ENCODE results near the gene B3GALT6. TPM values are rescaled to one million over a fixed set of nuclear protein-coding genes. Genes with fewer than 3 reads are reported as not detected.

The B3GALT6 gene
- total RNA-seq, 1 experiment from 2014 or later, result 74.0 TPM

GRCh38 chr1:1228187-1228586 lies 3.9 kb upstream of the B3GALT6 start:
- ATAC-seq (no peak), DNase-seq (no peak)
- BruUV-seq (replicated peaks), result no TSS peak
- Histone ChIP-seq H3F3A (ENCODE audit: low read length, unreplicated experiment) (no peaks in the 10 kb centered on the region), H3K4me1 (ENCODE audit: insufficient read depth, low read length) (peaks cover 15% of the 10 kb centered on the region), H3K9me3 (ENCODE audit: low read length) (no peaks in the 10 kb centered on the region), H3K36me3 (ENCODE audit: low read depth, low read length) (peaks cover 38% of the 10 kb centered on the region), H4K20me1 (ENCODE audit: low read length) (peaks cover 18% of the 10 kb centered on the region), H3K9ac (ENCODE audit: low read length) (no peak overlapping the region), H3K9me2 (replicated peaks; ENCODE audit: low read length) (no peaks in the 10 kb centered on the region), H3K79me2 (ENCODE audit: low read length) (peaks cover 81% of the 10 kb centered on the region), H3K4me3 (ENCODE audit: low read length) (no peak overlapping the region), H3K27me3 (ENCODE audit: low read length) (no peaks in the 10 kb centered on the region), H3K27ac (ENCODE audit: low read length) (no peak overlapping the region), H2AFZ (ENCODE audit: low read length) (no peak overlapping the region), H3K4me2 (ENCODE audit: low read length) (no peak overlapping the region)
- no peak for TF ChIP-seq CTCF (conservative IDR thresholded peaks at IDR 0.05; ENCODE audit: low read depth, low read length)
- no peak for TF ChIP-seq EZH2phosphoT487 (IDR thresholded peaks at IDR 0.05; ENCODE audit: borderline replicate concordance, low read length)
- intact Hi-C loops (cut with micrococcal nuclease), result no loop called here
- ChIA-PET POLR2A (ENCODE audit: unreplicated experiment) (no interaction called here), CTCF (no interaction called here)

- H3K27ac ChIP-seq (ENCODE audit: low read length), result no peak overlapping the region
- no peaks in the 10 kb centered on the region for H3K9me3 ChIP-seq (ENCODE audit: low read length)
- H3F3A ChIP-seq (ENCODE audit: low read length, unreplicated experiment), result no peaks in the 10 kb centered on the region
- CTCF ChIA-PET, result no interaction called here
- H2AFZ ChIP-seq (ENCODE audit: low read length), result no peak overlapping the region
- BruUV-seq (replicated peaks), result no TSS peak
- H3K4me3 ChIP-seq (ENCODE audit: low read length), result no peak overlapping the region
- POLR2A ChIA-PET (ENCODE audit: unreplicated experiment), result no interaction called here
- no peak for TF ChIP-seq CTCF (conservative IDR thresholded peaks at IDR 0.05; ENCODE audit: low read depth, low read length)
- TF ChIP-seq EZH2 (IDR thresholded peaks at IDR 0.05; ENCODE audit: low read length, unreplicated experiment), result no peak
- no peak for TF ChIP-seq EZH2phosphoT487 (IDR thresholded peaks at IDR 0.05; ENCODE audit: borderline replicate concordance, low read length)
- peaks cover 21% of the 10 kb centered on the region for H3K4me1 ChIP-seq (ENCODE audit: insufficient read depth, low read length)
- H3K9me2 ChIP-seq (replicated peaks; ENCODE audit: low read length), result no peaks in the 10 kb centered on the region
- DNase-seq (no peak), ATAC-seq (no peak)
- no peak overlapping the region for H3K9ac ChIP-seq (ENCODE audit: low read length)
- H3K36me3 ChIP-seq (ENCODE audit: low read depth, low read length), result peaks cover 35% of the 10 kb centered on the region
- H4K20me1 ChIP-seq (ENCODE audit: low read length), result peaks cover 18% of the 10 kb centered on the region
- H3K27me3 ChIP-seq (ENCODE audit: low read length), result no peaks in the 10 kb centered on the region
- no peak overlapping the region for H3K4me2 ChIP-seq (ENCODE audit: low read length)
- intact Hi-C loops (cut with micrococcal nuclease), result no loop called here
- peaks cover 86% of the 10 kb centered on the region for H3K79me2 ChIP-seq (ENCODE audit: low read length)
Measured at GRCh38 chr1:1228596-1229321, 3.3 kb upstream of the B3GALT6 start.

DNA sequence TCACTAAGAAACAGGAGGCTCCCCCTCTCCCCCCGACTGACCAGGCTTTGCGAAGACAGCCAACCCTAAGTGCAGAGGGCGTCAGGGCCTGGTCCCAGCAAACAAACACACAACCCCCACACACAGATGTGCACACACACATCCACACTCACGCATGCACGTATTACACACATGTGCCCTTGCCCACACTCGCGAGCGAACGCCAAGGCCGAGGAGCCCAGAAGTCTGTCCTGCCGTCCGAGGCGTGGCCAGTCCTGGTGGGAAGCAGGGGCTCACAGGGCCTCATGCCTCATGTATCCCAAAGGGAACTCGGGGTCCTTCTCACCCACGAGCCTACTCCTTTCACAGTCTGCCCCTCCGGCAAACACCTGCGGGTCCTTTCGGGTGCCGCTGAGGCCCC lies 2.3 kb upstream of the B3GALT6 start:
- H3K27me3 ChIP-seq (ENCODE audit: low read length), result no peaks in the 10 kb centered on the region
- no peaks in the 10 kb centered on the region for H3K9me2 ChIP-seq (replicated peaks; ENCODE audit: low read length)
- no peak overlapping the region for H3K9ac ChIP-seq (ENCODE audit: low read length)
- H3K27ac ChIP-seq (ENCODE audit: low read length), result no peak overlapping the region
- no peak for ATAC-seq
- peak overlapping the region; percentile 84 for H3K4me2 ChIP-seq (ENCODE audit: low read length)
- H2AFZ ChIP-seq (ENCODE audit: low read length), result no peak overlapping the region
- peaks cover 28% of the 10 kb centered on the region for H3K4me1 ChIP-seq (ENCODE audit: insufficient read depth, low read length)
- H4K20me1 ChIP-seq (ENCODE audit: low read length), result peaks cover 18% of the 10 kb centered on the region
- ChIA-PET CTCF (no interaction called here), POLR2A (ENCODE audit: unreplicated experiment) (no interaction called here)
- peak overlapping the region; percentile 81; the same call in 1 of the 2 replicates for H3K4me3 ChIP-seq (ENCODE audit: low read length)
- peaks cover 92% of the 10 kb centered on the region for H3K79me2 ChIP-seq (ENCODE audit: low read length)
- TF ChIP-seq EZH2 (IDR thresholded peaks at IDR 0.05; ENCODE audit: low read length, unreplicated experiment) (no peak), EZH2phosphoT487 (IDR thresholded peaks at IDR 0.05; ENCODE audit: borderline replicate concordance, low read length) (no peak), CTCF (conservative IDR thresholded peaks at IDR 0.05; ENCODE audit: low read depth, low read length) (no peak)
- H3K36me3 ChIP-seq (ENCODE audit: low read depth, low read length), result peaks cover 33% of the 10 kb centered on the region
- intact Hi-C loops (cut with micrococcal nuclease), result loop anchor here (1.0 to 2.0 kb wide), 2 partner anchors 65 to 107 kb away; no protein-coding TSS in a partner anchor
- no peaks in the 10 kb centered on the region for H3F3A ChIP-seq (ENCODE audit: low read length, unreplicated experiment)
- no peak for DNase-seq
- H3K9me3 ChIP-seq (ENCODE audit: low read length), result no peaks in the 10 kb centered on the region
- BruUV-seq (replicated peaks), result no TSS peak

Data from PC-3 (cell line).